HG03175 (cell line): Measurements from ENCODE around the gene CTNNBL1.

ENCODE experiments used
- ATAC-seq: cut with Tn5 transposase; IDR thresholded peaks from one replicate; pipeline ENCODE4 v1.9.1; 2021; ENCODE audit warnings: mild to moderate bottlenecking, moderate library complexity; ENCODE audit not compliant: unreplicated experiment

The CTNNBL1 gene

GRCh38 chr20:37737826-37738420 lies 44.1 kb downstream of the CTNNBL1 start:
- ATAC-seq = no peak

- ATAC-seq = no peak
Observed at GRCh38 chr20:37741055-37741454, 47.2 kb downstream of the CTNNBL1 start.

DNA sequence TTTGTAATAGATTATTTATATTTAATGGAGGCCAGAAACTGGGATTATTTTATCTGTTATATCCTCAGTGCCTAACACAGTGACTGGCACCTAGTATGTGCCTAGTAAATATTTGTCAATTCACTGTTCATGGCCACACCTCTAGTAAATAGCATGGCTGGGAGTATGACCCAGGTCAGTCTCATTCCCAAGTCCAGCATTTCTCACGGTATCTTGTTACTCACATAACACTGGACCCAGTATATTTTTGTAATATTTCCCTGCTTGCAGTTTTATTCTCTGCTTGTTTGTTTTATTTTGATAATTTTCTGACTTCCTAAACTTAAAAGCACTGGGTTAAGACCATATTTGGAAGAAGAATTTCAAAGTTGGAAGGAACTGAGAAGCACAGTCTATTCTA lies 47.7 kb downstream of the CTNNBL1 start:
- no peak for ATAC-seq

DNA sequence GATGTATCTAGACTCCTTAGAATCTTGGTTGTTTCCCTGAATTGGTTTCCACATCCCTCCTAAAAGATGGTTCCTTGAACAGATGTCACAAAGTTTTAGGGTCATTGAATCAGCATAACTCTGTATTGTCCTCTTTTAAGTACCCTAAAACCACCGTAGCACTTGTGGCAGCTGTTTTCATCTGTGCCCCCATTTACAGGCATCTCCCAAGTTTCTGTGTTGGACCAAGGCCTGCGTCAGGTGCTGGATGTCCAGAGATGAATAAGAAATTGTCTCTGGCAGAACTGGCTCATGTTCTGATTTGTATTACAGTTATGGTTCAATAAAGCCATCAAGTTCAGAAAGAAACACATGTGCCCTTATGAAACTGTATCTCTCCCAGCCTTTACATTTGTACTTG lies 48.3 kb downstream of the CTNNBL1 start:
- no peak for ATAC-seq

DNA sequence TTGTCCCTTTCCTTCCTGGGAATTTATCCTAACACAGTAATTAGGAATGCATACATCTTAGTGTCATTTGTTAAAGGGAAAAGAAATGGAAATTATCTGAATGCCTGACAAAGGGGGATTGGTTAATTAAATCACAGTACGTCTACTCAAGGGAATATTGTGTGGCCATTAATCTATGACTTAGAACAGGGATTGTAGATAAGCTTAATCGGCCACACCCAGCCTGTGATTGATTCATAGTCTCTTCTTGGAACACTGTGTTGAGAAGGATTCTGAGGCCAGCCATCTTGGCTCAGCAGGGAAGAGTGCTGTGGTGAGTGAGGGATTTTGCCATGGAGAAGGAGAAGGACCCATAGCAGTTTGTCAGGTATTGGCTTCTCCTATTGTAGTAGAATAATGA lies 50.5 kb downstream of the CTNNBL1 start:
- ATAC-seq = no peak

- no peak for ATAC-seq
Observed at GRCh38 chr20:37745553-37745952, 51.7 kb downstream of the CTNNBL1 start.

- no peak for ATAC-seq
Observed at GRCh38 chr20:37748015-37748414, 54.2 kb downstream of the CTNNBL1 start.

DNA sequence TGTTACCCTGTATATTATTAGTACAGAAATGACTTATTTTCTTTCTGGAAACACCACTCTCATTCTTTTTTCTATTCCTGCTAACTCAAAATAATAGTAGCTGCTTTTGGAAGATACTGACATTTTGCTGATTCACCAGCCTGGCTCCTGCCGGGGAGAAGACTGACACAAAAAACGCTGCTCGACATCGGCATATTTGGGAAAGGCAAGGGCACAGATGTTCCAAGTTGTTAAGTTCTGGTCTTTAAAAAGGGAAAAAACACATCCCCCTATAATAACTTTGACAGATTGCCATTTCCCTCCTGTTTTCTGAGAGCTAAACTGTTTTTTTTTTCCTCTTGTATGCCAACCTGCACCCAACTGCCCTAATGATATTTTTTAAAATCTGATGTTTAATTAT lies 55.4 kb downstream of the CTNNBL1 start:
- no peak for ATAC-seq

GRCh38 chr20:37749620-37750403 lies 56.0 kb downstream of the CTNNBL1 start:
- no peak for ATAC-seq

DNA sequence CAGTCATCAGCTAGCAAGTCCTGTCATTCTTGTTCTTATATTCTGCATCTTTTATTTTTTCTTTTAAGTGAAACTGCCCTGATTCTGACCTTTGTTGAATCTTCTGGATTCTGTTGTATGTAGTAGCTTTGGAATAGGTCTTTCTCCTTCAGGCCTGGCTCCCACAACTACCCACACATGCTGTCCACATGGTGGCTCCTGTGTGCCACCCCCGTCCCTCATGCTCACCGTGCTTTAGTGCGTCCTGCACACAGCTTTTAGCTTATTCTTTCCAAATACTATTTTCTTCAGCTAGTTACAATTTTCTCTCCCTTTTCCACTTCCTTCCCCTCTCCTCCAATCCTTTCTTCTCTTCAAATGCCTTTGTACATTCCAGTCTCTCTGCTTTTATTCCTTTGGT lies 61.8 kb downstream of the CTNNBL1 start:
- no peak for ATAC-seq

DNA sequence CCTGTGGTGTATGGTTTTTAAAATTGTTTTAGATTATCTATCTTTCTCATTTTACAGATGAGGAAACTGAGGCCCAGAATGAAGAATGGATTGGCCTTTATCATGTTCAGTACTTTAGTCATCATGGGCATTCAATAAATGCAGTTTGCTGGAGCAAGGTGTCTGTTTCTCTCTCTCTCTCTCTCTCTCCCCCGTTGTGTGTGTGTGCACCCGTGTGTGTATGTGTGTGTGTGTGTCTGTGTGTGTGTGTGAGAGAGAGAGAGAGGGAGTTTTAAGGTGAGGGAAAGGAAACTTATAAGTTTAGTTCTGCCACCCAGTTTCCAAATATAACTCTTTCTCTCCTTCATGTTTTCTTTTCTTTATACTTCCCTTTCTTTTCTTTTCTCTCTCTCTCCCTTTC lies 62.4 kb downstream of the CTNNBL1 start:
- no peak for ATAC-seq

GRCh38 chr20:37757550-37757949 lies 63.7 kb downstream of the CTNNBL1 start:
- ATAC-seq = no peak

- ATAC-seq = no peak
Observed at GRCh38 chr20:37758332-37758731, 64.5 kb downstream of the CTNNBL1 start.

DNA sequence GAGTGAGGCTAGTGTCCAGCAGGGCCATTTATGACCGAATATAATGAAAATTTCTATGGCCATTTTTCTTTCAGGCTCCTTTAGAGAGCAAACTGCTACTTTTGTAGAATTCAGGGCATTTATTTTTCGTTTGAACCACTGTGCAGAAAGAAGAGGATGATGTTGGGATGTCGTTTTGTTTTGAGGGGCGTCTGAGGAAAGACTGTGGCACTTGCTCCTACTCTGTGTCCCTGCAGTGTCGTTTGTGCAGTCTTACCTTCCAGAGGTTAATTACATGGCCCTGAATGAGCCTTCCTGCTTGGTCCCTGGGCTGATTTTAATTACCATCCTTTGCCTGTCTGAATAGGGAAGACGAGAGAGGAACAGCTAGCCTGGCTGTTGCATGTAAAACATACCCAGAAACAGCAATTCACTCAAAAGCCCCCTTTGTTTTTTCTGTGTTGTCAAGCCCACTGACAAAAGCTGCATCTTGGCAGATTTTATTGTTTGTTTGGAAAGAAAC lies 65.3 kb downstream of the CTNNBL1 start:
- no peak for ATAC-seq

DNA sequence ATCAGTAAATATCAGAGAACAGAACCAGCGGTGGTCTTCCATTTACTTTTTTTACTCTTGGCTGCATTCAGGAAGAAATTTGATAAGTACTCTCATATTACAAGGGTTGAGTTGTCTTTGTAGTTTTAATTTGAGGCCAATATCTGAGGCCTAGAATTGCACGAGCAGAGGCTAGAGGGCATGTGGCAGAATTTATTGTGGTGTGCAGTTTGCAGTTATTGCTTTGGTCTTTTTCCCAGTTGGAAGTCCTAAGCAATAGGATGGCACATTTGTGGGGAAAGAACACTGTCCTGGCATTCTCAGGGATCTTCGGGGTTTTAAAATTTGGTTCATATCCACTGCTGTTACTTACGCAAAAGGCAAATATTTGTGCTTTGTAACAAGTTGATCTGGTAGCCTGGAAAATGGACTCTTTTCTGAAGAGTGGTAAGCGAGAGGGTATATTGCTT lies 66.0 kb downstream of the CTNNBL1 start:
- no peak for ATAC-seq

- no peak for ATAC-seq
Observed at GRCh38 chr20:37760322-37760721, 66.5 kb downstream of the CTNNBL1 start.

DNA sequence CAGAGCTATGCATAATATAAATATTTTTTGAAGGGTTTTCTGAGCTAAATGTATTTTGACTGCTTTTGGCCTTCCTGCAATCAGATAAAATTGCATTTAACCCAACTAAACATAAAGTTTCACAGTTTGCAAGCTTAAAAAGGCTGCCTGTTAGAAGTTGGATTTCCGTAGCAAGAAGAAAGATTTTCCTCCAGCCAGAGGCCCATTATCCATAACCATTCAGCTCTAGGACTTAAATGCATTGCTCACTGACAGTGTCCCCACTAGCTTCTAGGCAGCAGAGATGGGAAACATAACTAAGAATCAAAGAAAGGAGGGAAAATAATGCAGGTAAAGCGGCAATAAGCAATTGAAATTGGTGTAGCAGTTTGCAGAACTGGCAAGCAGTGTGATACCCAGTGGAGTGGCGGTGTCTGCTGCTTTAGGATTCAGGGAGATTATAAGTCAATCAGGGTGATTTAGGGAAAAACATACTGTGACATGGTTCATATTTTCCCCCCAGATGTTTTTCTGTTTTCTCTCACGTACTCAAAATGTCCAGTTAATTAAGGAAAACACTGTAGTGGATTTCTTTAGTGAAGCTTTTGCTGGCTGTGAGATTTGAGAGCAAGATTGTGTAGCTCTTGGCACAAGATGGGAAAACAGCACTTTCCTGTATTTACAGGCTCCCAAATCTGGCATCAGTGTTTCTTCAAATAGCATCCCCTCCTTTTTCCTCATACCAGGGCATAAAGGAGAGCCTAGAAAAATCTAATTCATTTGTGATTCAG lies 69.1 kb downstream of the CTNNBL1 start:
- no peak for ATAC-seq

- ATAC-seq = no peak
Observed at GRCh38 chr20:37764333-37764935, 70.6 kb downstream of the CTNNBL1 start.

GRCh38 chr20:37770908-37771307 lies 77.1 kb downstream of the CTNNBL1 start:
- ATAC-seq = no peak

- no peak for ATAC-seq
Observed at GRCh38 chr20:37773291-37773826, 79.5 kb downstream of the CTNNBL1 start.

DNA sequence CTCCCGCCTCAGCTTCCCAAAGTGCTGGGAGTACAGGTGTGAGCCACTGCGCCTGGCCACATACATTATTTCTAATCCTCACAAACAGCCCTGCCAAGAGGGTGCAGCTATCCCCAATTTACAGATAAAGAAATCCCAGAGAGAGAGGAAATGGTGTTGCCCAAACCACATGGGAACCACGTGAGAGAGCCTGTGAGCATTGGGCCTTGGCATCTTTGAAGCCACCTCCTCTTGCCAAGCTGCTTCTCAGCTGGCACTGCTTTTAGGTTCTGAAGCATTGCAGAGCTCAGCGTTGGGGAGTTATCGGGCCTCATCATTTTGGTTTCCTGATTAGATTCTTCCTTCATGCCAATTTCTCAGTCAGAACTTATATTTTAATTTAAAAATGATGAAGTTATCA lies 80.3 kb downstream of the CTNNBL1 start:
- no peak for ATAC-seq
